ENCODE measurements around the gene CD72.

- TF ChIP-seq, protein P1, sequence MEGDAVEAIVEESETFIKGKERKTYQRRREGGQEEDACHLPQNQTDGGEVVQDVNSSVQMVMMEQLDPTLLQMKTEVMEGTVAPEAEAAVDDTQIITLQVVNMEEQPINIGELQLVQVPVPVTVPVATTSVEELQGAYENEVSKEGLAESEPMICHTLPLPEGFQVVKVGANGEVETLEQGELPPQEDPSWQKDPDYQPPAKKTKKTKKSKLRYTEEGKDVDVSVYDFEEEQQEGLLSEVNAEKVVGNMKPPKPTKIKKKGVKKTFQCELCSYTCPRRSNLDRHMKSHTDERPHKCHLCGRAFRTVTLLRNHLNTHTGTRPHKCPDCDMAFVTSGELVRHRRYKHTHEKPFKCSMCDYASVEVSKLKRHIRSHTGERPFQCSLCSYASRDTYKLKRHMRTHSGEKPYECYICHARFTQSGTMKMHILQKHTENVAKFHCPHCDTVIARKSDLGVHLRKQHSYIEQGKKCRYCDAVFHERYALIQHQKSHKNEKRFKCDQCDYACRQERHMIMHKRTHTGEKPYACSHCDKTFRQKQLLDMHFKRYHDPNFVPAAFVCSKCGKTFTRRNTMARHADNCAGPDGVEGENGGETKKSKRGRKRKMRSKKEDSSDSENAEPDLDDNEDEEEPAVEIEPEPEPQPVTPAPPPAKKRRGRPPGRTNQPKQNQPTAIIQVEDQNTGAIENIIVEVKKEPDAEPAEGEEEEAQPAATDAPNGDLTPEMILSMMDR (IDR thresholded peaks at IDR 0.05; ENCODE audit: insufficient read depth, low read depth, low read length): no peak
- TF ChIP-seq EZH2 (IDR thresholded peaks at IDR 0.05; ENCODE audit: insufficient read depth, low read length): no peak
Measured at GRCh38 chr9:35658968-35659220, 40.7 kb upstream of the CD72 start.

Measured in astrocyte (in vitro differentiated cells and primary cell).